ENCODE data around the gene GRM8.

GRM8 gene

GRCh38 chr7:127245607-127246006 is 7.1 kb downstream of the GRM8 start:
- ATAC-seq = no peak

GRCh38 chr7:127245002-127245401 is 7.7 kb downstream of the GRM8 start:
- TF ChIP-seq ZNF565 (CRISPR knock-in tag; conservative IDR thresholded peaks at IDR 0.05; ENCODE audit: low read depth) (no peak), ARNTL (CRISPR knock-in tag; IDR thresholded peaks at IDR 0.05; ENCODE audit: borderline replicate concordance, low read depth) (no peak), ZNF8 (CRISPR knock-in tag; IDR thresholded peaks at IDR 0.05) (no peak)
- TF ChIP-seq, protein P1, sequence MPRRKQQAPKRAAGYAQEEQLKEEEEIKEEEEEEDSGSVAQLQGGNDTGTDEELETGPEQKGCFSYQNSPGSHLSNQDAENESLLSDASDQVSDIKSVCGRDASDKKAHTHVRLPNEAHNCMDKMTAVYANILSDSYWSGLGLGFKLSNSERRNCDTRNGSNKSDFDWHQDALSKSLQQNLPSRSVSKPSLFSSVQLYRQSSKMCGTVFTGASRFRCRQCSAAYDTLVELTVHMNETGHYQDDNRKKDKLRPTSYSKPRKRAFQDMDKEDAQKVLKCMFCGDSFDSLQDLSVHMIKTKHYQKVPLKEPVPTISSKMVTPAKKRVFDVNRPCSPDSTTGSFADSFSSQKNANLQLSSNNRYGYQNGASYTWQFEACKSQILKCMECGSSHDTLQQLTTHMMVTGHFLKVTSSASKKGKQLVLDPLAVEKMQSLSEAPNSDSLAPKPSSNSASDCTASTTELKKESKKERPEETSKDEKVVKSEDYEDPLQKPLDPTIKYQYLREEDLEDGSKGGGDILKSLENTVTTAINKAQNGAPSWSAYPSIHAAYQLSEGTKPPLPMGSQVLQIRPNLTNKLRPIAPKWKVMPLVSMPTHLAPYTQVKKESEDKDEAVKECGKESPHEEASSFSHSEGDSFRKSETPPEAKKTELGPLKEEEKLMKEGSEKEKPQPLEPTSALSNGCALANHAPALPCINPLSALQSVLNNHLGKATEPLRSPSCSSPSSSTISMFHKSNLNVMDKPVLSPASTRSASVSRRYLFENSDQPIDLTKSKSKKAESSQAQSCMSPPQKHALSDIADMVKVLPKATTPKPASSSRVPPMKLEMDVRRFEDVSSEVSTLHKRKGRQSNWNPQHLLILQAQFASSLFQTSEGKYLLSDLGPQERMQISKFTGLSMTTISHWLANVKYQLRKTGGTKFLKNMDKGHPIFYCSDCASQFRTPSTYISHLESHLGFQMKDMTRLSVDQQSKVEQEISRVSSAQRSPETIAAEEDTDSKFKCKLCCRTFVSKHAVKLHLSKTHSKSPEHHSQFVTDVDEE (CRISPR knock-in tag; IDR thresholded peaks at IDR 0.05) = no peak
- ATAC-seq = no peak

More at GRCh38 chr7:127245607-127246006, 7.1 kb downstream of the GRM8 start:
- TF ChIP-seq RARB (CRISPR knock-in tag; IDR thresholded peaks at IDR 0.05) = no peak

DNA sequence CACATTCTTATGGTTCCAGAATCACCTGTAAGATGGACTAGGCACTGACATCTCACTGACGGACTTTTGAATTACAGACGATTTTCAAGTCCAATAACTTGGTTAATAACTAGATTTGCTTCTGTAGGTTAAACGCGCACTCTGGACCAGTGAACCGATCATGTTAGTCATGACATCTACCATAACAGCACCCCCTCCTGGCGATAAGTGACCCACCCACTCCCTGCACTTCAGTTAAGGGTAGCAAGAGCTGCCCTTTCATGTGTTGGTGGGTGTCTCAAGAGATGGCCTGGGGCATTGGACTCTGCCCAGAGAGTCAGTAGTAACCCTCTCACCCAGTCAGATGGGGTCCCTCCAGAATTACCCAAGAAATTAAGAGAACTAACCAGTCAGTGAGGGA is 12.9 kb downstream of the GRM8 start:
- TF ChIP-seq BACH2 (CRISPR knock-in tag; IDR thresholded peaks at IDR 0.05; ENCODE audit: borderline replicate concordance) (no peak), ZC3H10 (CRISPR knock-in tag; IDR thresholded peaks at IDR 0.05) (no peak), ZNF8 (CRISPR knock-in tag; IDR thresholded peaks at IDR 0.05) (no peak), PPARA (CRISPR knock-in tag; IDR thresholded peaks at IDR 0.05; ENCODE audit: borderline replicate concordance) (no peak), ZFP30 (CRISPR knock-in tag; IDR thresholded peaks at IDR 0.05) (no peak), ESRRG (CRISPR knock-in tag; IDR thresholded peaks at IDR 0.05) (no peak), ZFP3 (CRISPR knock-in tag; IDR thresholded peaks at IDR 0.05) (no peak), ARNTL (CRISPR knock-in tag; IDR thresholded peaks at IDR 0.05; ENCODE audit: borderline replicate concordance, low read depth) (no peak), SNAI2 (CRISPR knock-in tag; IDR thresholded peaks at IDR 0.05) (no peak), POU6F1 (CRISPR knock-in tag; IDR thresholded peaks at IDR 0.05; ENCODE audit: borderline replicate concordance, low read depth) (no peak), CSRNP3 (CRISPR knock-in tag; IDR thresholded peaks at IDR 0.05) (no peak), TCF4 (CRISPR knock-in tag; IDR thresholded peaks at IDR 0.05; ENCODE audit: borderline replicate concordance) (no peak)
- TF ChIP-seq, protein P2, sequence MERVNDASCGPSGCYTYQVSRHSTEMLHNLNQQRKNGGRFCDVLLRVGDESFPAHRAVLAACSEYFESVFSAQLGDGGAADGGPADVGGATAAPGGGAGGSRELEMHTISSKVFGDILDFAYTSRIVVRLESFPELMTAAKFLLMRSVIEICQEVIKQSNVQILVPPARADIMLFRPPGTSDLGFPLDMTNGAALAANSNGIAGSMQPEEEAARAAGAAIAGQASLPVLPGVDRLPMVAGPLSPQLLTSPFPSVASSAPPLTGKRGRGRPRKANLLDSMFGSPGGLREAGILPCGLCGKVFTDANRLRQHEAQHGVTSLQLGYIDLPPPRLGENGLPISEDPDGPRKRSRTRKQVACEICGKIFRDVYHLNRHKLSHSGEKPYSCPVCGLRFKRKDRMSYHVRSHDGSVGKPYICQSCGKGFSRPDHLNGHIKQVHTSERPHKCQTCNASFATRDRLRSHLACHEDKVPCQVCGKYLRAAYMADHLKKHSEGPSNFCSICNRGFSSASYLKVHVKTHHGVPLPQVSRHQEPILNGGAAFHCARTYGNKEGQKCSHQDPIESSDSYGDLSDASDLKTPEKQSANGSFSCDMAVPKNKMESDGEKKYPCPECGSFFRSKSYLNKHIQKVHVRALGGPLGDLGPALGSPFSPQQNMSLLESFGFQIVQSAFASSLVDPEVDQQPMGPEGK (CRISPR knock-in tag; IDR thresholded peaks at IDR 0.05; ENCODE audit: borderline replicate concordance) = no peak
- ATAC-seq = 0 out of 3 replicates have a peak, but pooled peaks have one; percentile 24

DNA sequence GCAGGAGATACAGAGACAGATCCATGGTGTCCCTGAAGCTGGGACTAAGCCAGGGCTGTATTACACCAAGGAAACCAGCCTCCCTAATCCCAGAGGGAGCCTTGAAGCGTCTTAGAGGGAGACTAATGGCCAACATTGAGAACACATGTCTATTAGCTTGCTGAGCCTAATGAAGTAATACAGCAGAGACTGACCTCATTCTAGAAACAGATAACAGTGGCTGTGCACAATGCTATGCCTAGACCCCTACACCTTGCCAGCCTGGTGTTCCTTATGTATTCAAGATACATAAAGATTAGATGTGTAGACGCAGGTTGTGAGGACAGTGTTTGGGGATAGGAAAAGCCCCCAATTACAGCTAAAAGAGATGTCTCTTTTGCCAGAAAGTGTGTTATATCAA is 19.1 kb downstream of the GRM8 start:
- no peak for ATAC-seq
- no peak for TF ChIP-seq ZNF8 (CRISPR knock-in tag; IDR thresholded peaks at IDR 0.05)
- TF ChIP-seq, protein P2 (CRISPR knock-in tag; IDR thresholded peaks at IDR 0.05; ENCODE audit: borderline replicate concordance) = no peak
- no peak for TF ChIP-seq SNAI2 (CRISPR knock-in tag; IDR thresholded peaks at IDR 0.05)
- TF ChIP-seq ZFP3 (CRISPR knock-in tag; IDR thresholded peaks at IDR 0.05) = no peak
- no peak for TF ChIP-seq ESRRG (CRISPR knock-in tag; IDR thresholded peaks at IDR 0.05)
- TF ChIP-seq RARB (CRISPR knock-in tag; IDR thresholded peaks at IDR 0.05) = no peak
- no peak for TF ChIP-seq BACH2 (CRISPR knock-in tag; IDR thresholded peaks at IDR 0.05; ENCODE audit: borderline replicate concordance)
- TF ChIP-seq TCF4 (CRISPR knock-in tag; IDR thresholded peaks at IDR 0.05; ENCODE audit: borderline replicate concordance) = no peak
- TF ChIP-seq ZNF565 (CRISPR knock-in tag; conservative IDR thresholded peaks at IDR 0.05; ENCODE audit: low read depth) = no peak
- no peak for TF ChIP-seq PPARA (CRISPR knock-in tag; IDR thresholded peaks at IDR 0.05; ENCODE audit: borderline replicate concordance)
- TF ChIP-seq, protein P1 (CRISPR knock-in tag; IDR thresholded peaks at IDR 0.05) = no peak
- TF ChIP-seq ISL1 (CRISPR knock-in tag; IDR thresholded peaks at IDR 0.05) = no peak
- TF ChIP-seq TOX (CRISPR knock-in tag; IDR thresholded peaks at IDR 0.05; ENCODE audit: borderline replicate concordance) = no peak
- no peak for TF ChIP-seq CSRNP3 (CRISPR knock-in tag; IDR thresholded peaks at IDR 0.05)
- TF ChIP-seq ZFP30 (CRISPR knock-in tag; IDR thresholded peaks at IDR 0.05) = no peak
- no peak for TF ChIP-seq ZNF70 (CRISPR knock-in tag; IDR thresholded peaks at IDR 0.05)
- TF ChIP-seq CSDC2 (CRISPR knock-in tag; IDR thresholded peaks at IDR 0.05) = no peak
- no peak for TF ChIP-seq GLIS3 (CRISPR knock-in tag; IDR thresholded peaks at IDR 0.05)
